Measurements from ENCODE around the gene DPF3.

Gene DPF3

DNA sequence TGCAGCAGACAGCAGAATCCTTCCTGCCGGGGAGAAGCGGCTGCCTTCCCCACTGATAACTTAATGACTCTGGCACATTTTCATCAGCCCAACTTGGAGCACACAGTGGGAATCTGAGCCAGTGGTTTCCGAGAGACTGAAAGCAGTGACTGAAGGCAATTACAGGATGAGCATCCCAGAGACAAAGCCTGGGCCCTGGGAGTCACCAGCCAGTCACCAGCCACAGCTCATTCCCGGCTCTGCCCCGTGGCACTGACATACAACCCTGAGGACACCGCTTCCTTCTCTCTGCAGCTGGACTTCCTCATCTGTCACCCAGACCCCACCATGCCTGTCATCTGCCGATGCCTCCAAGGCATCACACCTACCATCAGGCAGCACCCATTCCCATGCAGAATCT is 192.3 kb downstream of the DPF3 start:
- Histone ChIP-seq H3K9ac (ENCODE audit: low read depth, low read length, poor library complexity) (peak overlapping the region; percentile 64), H2AK5ac (ENCODE audit: low read depth, low read length) (no peak overlapping the region), H4K8ac (ENCODE audit: low read depth, low read length) (no peak overlapping the region), H3K36me3 (replicated peaks in 1 of 2; ENCODE audit: control insufficient read depth in 2 of 2, insufficient read depth in 2 of 2, low read length in 2 of 2) (no peaks in the 10 kb centered on the region), H2BK15ac (ENCODE audit: low read length) (no peak overlapping the region), H3K9me3 (replicated peaks in 1 of 2; ENCODE audit: control insufficient read depth in 2 of 2, insufficient read depth in 1 of 2, low read depth in 1 of 2, low read length in 2 of 2) (no peaks in the 10 kb centered on the region), H3K14ac (ENCODE audit: low read length) (no peak overlapping the region), H4K91ac (ENCODE audit: low read depth, low read length, poor library complexity) (no peak overlapping the region), H3K4me2 (ENCODE audit: insufficient read depth, low read length, poor library complexity, severe bottlenecking) (no peak overlapping the region), H3K23ac (ENCODE audit: low read depth, low read length, poor library complexity) (no peak overlapping the region), H2BK12ac (ENCODE audit: low read length) (no peak overlapping the region), H3K27me3 (ENCODE audit: control insufficient read depth in 3 of 3, insufficient read depth in 3 of 3, low read depth in 1 of 3, low read length in 3 of 3) (peaks cover 0 to 13% (median 0%) of the 10 kb centered on the region in 3 experiments), H2AFZ (ENCODE audit: low read length) (peak overlapping the region; percentile 51), H3K4me1 (ENCODE audit: control insufficient read depth in 2 of 2, insufficient read depth in 1 of 2, low read depth in 1 of 2, low read length in 2 of 2) (peaks cover 2 to 6% of the 10 kb centered on the region in 2 donors), H3K79me1 (ENCODE audit: low read depth, low read length) (no peaks in the 10 kb centered on the region), H2BK120ac (ENCODE audit: low read depth, low read length) (no peak overlapping the region), H3K4ac (ENCODE audit: low read length) (no peak overlapping the region), H2BK5ac (ENCODE audit: low read length) (no peak overlapping the region), H3K4me3 (ENCODE audit: low read length in 2 of 2) (peak overlapping the region in 1 of 2 donors; percentile 44), H3K18ac (ENCODE audit: low read length) (peak overlapping the region; percentile 60), H3K27ac (replicated peaks; ENCODE audit: low read length) (no peak overlapping the region)
- WGBS, 2 donors (ENCODE audit: extremely low coverage in 2 of 2, insufficient read length in 2 of 2, insufficient replicate concordance in 1 of 2) = no CpG with 5 or more reads among the region's 7 CpGs
- DNase-seq (ENCODE audit: low spot score) = no peak

DNA sequence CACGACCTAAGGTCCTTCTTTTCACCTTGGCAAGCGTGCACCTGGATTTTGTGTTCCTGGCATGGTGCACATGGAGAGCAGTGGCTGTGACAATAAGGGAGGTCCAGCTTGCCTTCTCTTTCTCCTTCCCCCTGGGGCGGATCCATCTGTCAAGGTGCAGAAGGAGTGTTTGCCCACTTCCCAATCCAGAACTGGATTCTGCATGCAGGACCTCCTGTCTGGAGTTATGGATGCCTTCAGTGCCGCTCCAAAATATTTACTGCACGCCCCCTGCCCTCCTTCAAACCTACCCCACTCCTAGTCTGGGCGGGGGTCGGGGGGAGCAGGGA is 192.7 kb downstream of the DPF3 start:
- Histone ChIP-seq H2BK5ac (ENCODE audit: low read length) (no peak overlapping the region), H2AK5ac (ENCODE audit: low read depth, low read length) (peak overlapping the region; percentile 64), H3K4me2 (ENCODE audit: insufficient read depth, low read length, poor library complexity, severe bottlenecking) (no peak overlapping the region), H3K23ac (ENCODE audit: low read depth, low read length, poor library complexity) (no peak overlapping the region), H4K91ac (ENCODE audit: low read depth, low read length, poor library complexity) (no peak overlapping the region), H3K79me1 (ENCODE audit: low read depth, low read length) (no peaks in the 10 kb centered on the region), H3K36me3 (replicated peaks in 1 of 2; ENCODE audit: control insufficient read depth in 2 of 2, insufficient read depth in 2 of 2, low read length in 2 of 2) (no peaks in the 10 kb centered on the region), H3K18ac (ENCODE audit: low read length) (peak overlapping the region; percentile 41), H2BK15ac (ENCODE audit: low read length) (no peak overlapping the region), H3K4me1 (ENCODE audit: control insufficient read depth in 2 of 2, insufficient read depth in 1 of 2, low read depth in 1 of 2, low read length in 2 of 2) (peaks cover 2 to 6% of the 10 kb centered on the region in 2 donors), H3K27ac (replicated peaks; ENCODE audit: low read length) (no peak overlapping the region), H3K14ac (ENCODE audit: low read length) (no peak overlapping the region), H2AFZ (ENCODE audit: low read length) (peak overlapping the region; percentile 51), H3K27me3 (ENCODE audit: control insufficient read depth in 3 of 3, insufficient read depth in 3 of 3, low read depth in 1 of 3, low read length in 3 of 3) (peaks cover 0 to 13% (median 0%) of the 10 kb centered on the region in 3 experiments), H3K4ac (ENCODE audit: low read length) (no peak overlapping the region), H3K9me3 (replicated peaks in 1 of 2; ENCODE audit: control insufficient read depth in 2 of 2, insufficient read depth in 1 of 2, low read depth in 1 of 2, low read length in 2 of 2) (no peaks in the 10 kb centered on the region), H2BK12ac (ENCODE audit: low read length) (no peak overlapping the region), H2BK120ac (ENCODE audit: low read depth, low read length) (no peak overlapping the region), H4K8ac (ENCODE audit: low read depth, low read length) (no peak overlapping the region), H3K9ac (ENCODE audit: low read depth, low read length, poor library complexity) (no peak overlapping the region), H3K4me3 (ENCODE audit: low read length in 2 of 2) (no peak overlapping the region)
- no CpG with 5 or more reads among the region's 7 CpGs for WGBS, 2 donors (ENCODE audit: extremely low coverage in 2 of 2, insufficient read length in 2 of 2, insufficient replicate concordance in 1 of 2)
- no peak for DNase-seq (ENCODE audit: low spot score)

DNA sequence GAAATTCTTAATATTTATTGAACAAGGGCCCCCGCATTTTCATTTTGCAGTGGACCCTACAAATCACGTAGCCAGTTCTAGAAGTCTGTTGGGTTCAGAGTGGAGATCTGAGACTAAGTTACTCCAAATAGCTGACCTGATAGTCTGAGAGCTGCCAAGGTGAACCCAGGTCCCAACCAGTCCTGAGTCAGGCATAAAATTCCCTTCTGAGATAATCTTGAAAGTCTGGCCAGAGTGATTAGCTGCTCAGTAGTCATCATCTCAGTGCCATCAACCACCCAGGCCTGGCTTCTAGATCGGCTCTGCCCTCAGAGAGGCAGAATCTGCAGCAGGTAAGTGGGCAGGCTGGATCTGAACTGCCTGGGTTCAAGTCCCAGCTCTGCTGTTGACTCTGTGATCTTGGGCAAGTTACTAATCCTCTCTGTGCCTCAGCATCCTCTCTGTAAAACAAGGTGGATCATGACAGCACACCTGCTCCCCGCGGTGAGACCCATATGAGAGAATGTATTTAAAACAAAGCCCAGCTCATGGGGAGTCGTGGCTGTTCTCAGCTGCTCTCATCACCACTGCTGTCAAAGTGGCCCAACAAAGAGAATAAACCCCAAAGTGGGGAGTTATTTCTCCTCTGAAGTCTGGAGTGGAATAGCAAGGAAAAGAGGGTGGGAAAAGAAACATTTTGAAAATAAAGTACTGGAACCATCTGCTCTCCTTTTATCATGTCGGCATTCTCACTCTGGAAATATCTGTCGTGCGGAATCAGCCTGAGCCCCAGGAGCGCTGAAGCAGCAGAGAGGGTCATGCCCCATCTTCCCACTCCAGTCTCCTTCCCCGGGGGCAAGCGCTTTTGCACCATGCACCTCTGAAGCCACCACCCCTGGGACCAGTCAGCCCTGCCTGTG is 193.3 kb downstream of the DPF3 start:
- H3K9ac ChIP-seq (ENCODE audit: low read depth, low read length, poor library complexity) = no peak overlapping the region
- H3K4me1 ChIP-seq (ENCODE audit: control insufficient read depth in 2 of 2, insufficient read depth in 1 of 2, low read depth in 1 of 2, low read length in 2 of 2) = peaks cover 2 to 6% of the 10 kb centered on the region in 2 donors
- no peak overlapping the region for H3K27ac ChIP-seq (replicated peaks; ENCODE audit: low read length)
- H3K14ac ChIP-seq (ENCODE audit: low read length) = no peak overlapping the region
- H3K4me2 ChIP-seq (ENCODE audit: insufficient read depth, low read length, poor library complexity, severe bottlenecking) = no peak overlapping the region
- no peak overlapping the region for H2BK120ac ChIP-seq (ENCODE audit: low read depth, low read length)
- no peak overlapping the region for H4K91ac ChIP-seq (ENCODE audit: low read depth, low read length, poor library complexity)
- H3K23ac ChIP-seq (ENCODE audit: low read depth, low read length, poor library complexity) = no peak overlapping the region
- no peak overlapping the region for H2BK12ac ChIP-seq (ENCODE audit: low read length)
- no peak overlapping the region for H3K4ac ChIP-seq (ENCODE audit: low read length)
- H3K18ac ChIP-seq (ENCODE audit: low read length) = no peak overlapping the region
- H2BK15ac ChIP-seq (ENCODE audit: low read length) = no peak overlapping the region
- DNase-seq (ENCODE audit: low spot score) = no peak
- no peaks in the 10 kb centered on the region for H3K36me3 ChIP-seq (replicated peaks in 1 of 2; ENCODE audit: control insufficient read depth in 2 of 2, insufficient read depth in 2 of 2, low read length in 2 of 2)
- H3K4me3 ChIP-seq (ENCODE audit: low read length in 2 of 2) = no peak overlapping the region
- H2AK5ac ChIP-seq (ENCODE audit: low read depth, low read length) = peak overlapping the region; percentile 64
- no peaks in the 10 kb centered on the region for H3K79me1 ChIP-seq (ENCODE audit: low read depth, low read length)
- WGBS, 2 donors (ENCODE audit: extremely low coverage in 2 of 2, insufficient read length in 2 of 2, insufficient replicate concordance in 1 of 2) = no CpG with 5 or more reads among the region's 12 CpGs
- H2BK5ac ChIP-seq (ENCODE audit: low read length) = no peak overlapping the region
- peak overlapping the region; percentile 51 for H2AFZ ChIP-seq (ENCODE audit: low read length)
- no peak overlapping the region for H4K8ac ChIP-seq (ENCODE audit: low read depth, low read length)
- H3K9me3 ChIP-seq (replicated peaks in 1 of 2; ENCODE audit: control insufficient read depth in 2 of 2, insufficient read depth in 1 of 2, low read depth in 1 of 2, low read length in 2 of 2) = no peaks in the 10 kb centered on the region
- H3K27me3 ChIP-seq (ENCODE audit: control insufficient read depth in 3 of 3, insufficient read depth in 3 of 3, low read depth in 1 of 3, low read length in 3 of 3) = peaks cover 0 to 13% (median 0%) of the 10 kb centered on the region in 3 experiments

DNA sequence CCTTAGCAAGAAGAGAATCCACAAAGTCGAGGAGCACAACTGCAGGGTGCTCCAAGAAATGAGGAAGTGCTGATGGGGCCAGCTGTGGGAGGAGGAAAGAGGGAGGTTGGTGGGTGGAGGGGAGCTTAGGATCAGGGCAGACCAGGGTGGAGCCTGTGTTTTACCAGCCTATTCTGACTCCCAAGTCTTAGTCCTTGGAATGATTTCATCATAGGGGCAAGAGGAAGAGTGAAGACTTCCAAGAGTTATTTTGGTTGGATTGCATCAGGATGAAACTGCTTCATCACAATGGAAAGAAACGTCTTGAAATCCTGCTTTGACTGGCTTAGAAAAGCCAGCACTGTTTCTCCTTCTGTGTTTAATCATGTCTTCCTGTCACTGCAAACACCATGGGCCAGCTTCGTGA is 194.0 kb downstream of the DPF3 start:
- Histone ChIP-seq H2BK5ac (ENCODE audit: low read length) (no peak overlapping the region), H4K8ac (ENCODE audit: low read depth, low read length) (no peak overlapping the region)
- DNase-seq (ENCODE audit: low spot score) = no peak

More for the DNA sequence above, 194.0 kb downstream of the DPF3 start:
- Histone ChIP-seq H3K79me1 (ENCODE audit: low read depth, low read length) (no peaks in the 10 kb centered on the region), H3K4ac (ENCODE audit: low read length) (no peak overlapping the region), H3K18ac (ENCODE audit: low read length) (no peak overlapping the region), H3K4me2 (ENCODE audit: insufficient read depth, low read length, poor library complexity, severe bottlenecking) (no peak overlapping the region), H3K27me3 (ENCODE audit: control insufficient read depth in 3 of 3, insufficient read depth in 3 of 3, low read depth in 1 of 3, low read length in 3 of 3) (peaks cover 0 to 13% (median 0%) of the 10 kb centered on the region in 3 experiments), H3K23ac (ENCODE audit: low read depth, low read length, poor library complexity) (no peak overlapping the region), H2AFZ (ENCODE audit: low read length) (no peak overlapping the region), H2AK5ac (ENCODE audit: low read depth, low read length) (no peak overlapping the region), H3K4me3 (ENCODE audit: low read length in 2 of 2) (no peak overlapping the region), H3K14ac (ENCODE audit: low read length) (no peak overlapping the region), H3K36me3 (replicated peaks in 1 of 2; ENCODE audit: control insufficient read depth in 2 of 2, insufficient read depth in 2 of 2, low read length in 2 of 2) (no peaks in the 10 kb centered on the region), H2BK15ac (ENCODE audit: low read length) (no peak overlapping the region), H2BK120ac (ENCODE audit: low read depth, low read length) (no peak overlapping the region), H3K4me1 (ENCODE audit: control insufficient read depth in 2 of 2, insufficient read depth in 1 of 2, low read depth in 1 of 2, low read length in 2 of 2) (peaks cover 2 to 6% of the 10 kb centered on the region in 2 donors), H3K9ac (ENCODE audit: low read depth, low read length, poor library complexity) (no peak overlapping the region), H3K27ac (replicated peaks; ENCODE audit: low read length) (no peak overlapping the region), H2BK12ac (ENCODE audit: low read length) (no peak overlapping the region), H4K91ac (ENCODE audit: low read depth, low read length, poor library complexity) (no peak overlapping the region), H3K9me3 (replicated peaks in 1 of 2; ENCODE audit: control insufficient read depth in 2 of 2, insufficient read depth in 1 of 2, low read depth in 1 of 2, low read length in 2 of 2) (no peaks in the 10 kb centered on the region)
- no CpG with 5 or more reads among the region's 3 CpGs for WGBS, 2 donors (ENCODE audit: extremely low coverage in 2 of 2, insufficient read length in 2 of 2, insufficient replicate concordance in 1 of 2)

Measured in neuronal stem cell (in vitro differentiated cells).